DMS53 treated with DMSO at 0.1 percent for 48 hours (cell line): ENCODE measurements around the gene CACNA1S.
A peak's percentile ranks its signal among the peaks of the same experiment; 100 is the strongest.

Source experiments
- DNase-seq: peaks from one replicate; lab custom pipeline; 2025; ENCODE audit not compliant: unreplicated experiment; lab: John Stamatoyannopoulos, UW

CACNA1S gene

DNA sequence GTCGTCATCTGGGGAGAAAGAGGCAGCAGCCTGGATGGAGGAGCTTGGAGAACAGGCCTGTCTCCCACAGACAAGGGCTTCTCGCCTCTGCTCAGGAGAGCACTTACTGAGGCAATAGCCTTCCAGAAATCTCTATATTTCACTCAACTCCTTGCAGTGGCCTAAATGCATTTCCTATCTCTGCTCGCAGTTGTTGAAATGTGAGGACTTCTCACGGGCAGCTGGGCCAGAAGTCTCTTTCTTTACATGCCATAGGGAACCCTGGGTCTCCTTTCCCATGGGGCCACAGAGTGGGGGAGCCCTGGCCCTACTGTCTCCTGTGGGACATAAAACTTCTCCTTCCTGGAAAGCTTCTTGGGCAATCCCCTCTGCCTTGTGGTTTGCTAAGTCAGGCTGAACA, 45.2 kb downstream of the CACNA1S start:
- DNase-seq = no peak

DNA sequence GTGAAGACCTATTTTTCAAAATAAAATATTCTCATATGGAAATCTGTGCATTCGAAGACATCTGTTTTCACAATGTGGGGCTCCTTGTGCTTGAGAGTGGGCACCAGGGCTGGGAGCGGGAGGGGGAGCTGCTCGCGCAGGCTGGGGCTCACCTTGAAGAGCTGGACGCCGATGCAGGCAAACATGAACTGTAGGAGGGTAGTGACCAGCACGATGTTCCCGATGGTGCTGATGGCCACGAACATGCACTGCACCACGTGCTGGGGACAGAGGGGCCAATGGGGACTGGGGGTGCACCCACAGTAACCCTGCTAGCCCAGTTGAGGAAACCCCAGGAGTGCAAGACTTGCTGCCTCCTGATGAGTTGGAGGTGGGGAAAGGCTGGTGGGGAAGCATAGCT, 46.5 kb downstream of the CACNA1S start:
- no peak for DNase-seq

GRCh38 chr1:201064806-201065205, 47.4 kb downstream of the CACNA1S start:
- DNase-seq = no peak

- DNase-seq = no peak
Observed at GRCh38 chr1:201063145-201063544, 49.1 kb downstream of the CACNA1S start.

DNA sequence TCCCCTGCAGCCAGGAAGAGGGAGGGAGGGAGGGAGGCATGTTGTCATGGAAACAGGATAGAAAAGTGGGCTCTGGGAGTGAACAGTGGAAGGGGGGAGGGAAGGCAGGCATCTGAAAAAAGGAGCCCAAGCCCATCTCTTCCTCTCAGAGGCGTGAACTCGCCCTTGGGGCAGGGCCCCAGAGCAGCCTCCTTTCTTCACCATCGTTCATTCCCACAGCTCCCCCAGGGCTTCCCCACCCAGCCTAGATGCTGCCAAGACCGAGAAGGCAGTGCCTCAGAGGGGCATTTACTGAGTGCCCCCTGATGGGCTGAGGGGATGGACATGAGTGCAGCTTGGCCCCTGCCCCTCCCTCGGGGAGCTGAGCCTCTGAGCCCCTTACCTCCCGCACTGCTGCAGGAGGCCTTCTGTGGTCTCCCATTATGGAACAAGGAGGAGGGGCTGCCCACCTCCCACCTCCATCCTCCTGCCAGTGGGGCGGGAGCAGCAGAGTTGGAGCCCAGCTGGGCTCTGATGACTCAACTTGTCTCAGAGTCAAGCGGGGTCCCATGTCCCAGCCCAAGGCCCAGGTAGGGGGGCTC, 49.6 kb downstream of the CACNA1S start:
- DNase-seq = no peak

DNA sequence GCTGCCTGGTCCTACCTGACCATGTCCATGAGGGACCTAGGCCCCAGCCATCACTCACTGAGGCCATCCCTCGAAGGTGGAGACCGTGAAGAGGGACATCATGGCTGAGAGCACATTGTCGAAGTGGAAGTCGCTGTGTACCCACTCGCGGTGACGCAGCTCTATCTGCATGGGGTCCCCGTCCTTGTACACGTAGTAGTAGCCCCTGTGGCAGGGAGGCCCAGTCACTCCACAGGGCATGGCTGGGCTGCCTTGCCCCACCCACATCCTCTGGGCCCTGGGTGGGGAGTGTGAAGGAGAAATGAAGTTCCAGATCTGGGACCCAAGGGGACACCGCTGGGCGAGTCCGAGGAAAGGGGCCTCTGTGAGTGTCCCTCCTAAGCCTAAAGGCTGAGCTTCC, 50.3 kb downstream of the CACNA1S start:
- DNase-seq = no peak

DNA sequence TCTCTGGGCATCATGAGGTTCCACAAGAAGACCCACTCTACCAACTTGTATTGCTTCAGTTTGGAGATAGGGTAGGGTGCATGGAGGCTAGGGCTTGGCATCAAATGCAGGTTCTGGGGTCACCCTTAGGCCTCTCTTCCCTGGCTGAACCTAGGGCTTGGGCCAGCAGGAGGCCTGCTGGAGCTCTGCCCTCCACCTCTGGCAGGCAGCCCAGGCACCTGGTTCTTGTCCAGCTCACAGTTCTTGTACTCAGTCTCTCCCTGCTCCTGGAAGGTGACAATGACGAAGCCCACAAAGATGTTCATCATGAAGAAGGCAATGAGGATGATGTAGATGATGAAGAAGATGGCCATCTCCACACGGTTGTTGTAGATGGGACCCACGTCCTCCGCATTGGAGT, 51.2 kb downstream of the CACNA1S start:
- DNase-seq = no peak

DNA sequence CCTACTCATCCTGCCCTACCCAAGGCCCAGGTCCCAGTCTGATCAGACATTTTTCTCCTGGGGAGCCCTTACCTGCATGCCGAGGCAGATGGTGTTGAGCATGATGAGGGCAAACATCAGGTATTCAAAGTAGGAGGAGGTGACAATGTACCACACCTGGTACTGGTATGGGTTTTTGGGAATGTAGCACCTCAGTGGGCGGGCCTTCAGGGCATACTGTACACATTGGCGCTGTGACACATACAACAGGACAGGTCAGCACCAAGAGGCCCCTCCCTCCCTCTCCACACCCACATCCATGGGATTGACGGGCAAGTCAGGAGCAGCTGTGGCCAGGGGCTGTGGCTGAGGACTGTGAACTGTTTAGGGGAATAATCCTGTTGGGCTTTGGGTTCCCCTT, 51.6 kb downstream of the CACNA1S start:
- no peak for DNase-seq

DNA sequence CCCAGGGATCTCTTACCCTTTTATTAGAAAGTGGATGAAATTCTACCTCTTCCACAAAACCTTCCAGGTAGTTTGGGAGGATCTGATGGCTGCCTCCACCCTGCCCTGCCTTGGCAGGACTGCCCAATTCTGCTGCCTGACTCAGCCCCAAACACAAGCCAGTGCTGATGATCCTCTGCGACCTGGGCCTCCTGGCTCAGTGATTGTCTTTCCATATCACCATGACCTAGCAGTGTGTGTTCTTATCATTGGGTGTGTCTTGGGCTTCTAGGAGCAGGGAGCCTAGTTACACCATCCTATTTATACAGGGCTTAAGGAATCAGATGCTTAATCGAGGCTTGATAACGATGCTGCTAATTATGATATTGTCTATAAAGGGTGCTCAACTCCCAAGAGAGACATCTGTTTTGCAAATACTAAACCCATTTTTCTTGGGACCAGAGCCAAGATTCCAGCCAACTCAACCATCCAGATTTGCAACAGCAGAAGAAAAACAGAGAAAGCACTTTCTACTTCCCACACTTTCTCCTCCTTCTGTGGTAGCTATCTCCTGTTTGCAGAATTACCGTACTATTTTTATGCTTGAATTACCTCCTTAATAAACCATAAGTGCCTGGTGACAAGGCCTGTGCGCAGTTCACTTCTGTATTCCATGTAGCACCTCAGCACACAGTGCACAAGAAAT, 52.2 kb downstream of the CACNA1S start:
- no peak for DNase-seq

- DNase-seq = no peak
Observed at GRCh38 chr1:201059401-201059800, 52.8 kb downstream of the CACNA1S start.

GRCh38 chr1:201054091-201054543, 58.1 kb downstream of the CACNA1S start:
- no peak for DNase-seq

- no peak for DNase-seq
Observed at GRCh38 chr1:201053155-201053860, 58.9 kb downstream of the CACNA1S start.

GRCh38 chr1:201051399-201051798, 60.8 kb downstream of the CACNA1S start:
- no peak for DNase-seq

DNA sequence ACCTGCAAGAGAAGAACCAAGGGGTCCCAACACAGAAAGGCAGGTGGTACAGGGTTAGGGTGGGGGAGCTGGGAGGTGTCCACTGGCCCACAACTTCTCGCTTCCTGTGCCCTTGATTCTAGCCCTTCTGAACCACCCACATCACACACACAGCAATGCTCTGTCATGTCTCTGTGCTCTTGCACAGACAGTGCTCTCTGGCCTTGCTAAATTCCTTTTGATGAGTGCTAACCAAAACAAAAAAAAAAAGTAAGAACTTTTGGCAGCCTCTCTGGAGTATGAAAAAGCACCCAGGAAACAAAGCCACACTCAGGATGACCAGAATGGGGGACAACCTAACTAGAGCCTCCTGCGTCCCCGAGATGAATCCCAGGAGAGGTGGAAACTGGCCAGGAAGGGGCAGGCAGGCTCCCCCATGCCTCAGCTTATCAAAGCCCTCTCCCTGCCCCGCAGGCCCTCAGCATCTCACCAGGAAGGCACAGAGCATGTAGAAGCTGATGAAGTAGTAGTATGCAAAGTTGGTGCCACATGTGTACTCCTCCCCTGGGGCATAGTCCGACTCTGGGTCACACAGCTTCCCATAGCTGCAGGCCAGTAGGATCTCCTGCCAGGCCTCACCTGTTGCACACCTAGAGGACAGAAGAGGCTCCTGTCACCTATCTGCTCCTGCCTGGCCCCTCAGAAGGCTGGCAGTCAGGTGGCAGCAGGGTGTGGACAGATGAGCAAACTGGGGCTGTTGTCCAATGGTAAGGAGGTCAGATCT, 61.5 kb downstream of the CACNA1S start:
- DNase-seq = no peak

DNA sequence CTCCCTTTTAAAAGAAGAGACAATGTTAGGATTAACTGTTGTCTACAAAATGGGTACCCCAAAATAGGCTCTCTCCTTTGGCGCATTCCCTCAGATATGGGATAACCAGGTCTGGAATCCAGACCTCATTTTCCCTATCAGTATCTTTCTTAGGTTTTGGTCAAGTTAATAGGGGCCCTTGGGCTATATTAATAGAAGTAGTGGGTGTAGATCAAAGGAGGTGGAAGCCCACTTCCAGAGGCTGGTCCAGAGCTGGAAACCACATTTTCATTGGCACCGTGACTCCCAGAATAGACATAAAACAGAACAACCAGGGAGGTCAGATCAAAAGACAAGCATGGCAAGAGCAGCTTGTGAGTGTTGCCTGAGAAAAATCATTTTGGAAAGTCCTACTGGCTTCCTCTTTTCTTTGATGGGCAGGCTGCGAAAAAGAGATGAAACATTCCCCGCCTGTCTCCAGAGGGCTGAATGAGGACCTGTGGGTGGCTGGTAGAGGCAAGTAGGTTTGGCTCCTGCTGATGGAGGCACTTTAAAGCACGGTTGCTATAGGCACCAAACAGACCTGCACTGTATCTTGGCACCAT, 62.9 kb downstream of the CACNA1S start:
- no peak for DNase-seq

- no peak for DNase-seq
Observed at GRCh38 chr1:201048521-201048920, 63.7 kb downstream of the CACNA1S start.

DNA sequence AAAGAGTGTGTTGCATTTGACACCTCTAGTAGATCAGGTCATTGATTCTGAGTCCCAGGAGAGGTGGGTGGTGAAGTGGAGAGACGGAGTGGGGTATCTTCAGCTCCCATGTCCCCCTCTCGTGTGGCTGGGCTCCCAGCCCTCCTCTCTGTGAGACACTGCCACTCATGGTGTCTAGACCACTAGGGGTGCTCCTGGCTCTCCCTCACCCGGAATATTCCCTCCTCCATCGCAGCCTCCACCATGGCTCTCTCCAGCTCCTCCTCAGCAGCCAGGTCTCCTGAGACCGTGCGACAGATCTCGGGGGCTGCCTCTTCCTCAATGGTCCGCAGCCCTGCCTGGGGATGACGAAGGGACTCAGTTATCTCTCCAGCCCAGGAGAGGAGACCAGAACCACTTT, 68.1 kb downstream of the CACNA1S start:
- no peak for DNase-seq

- DNase-seq = peak; percentile 36
Observed at GRCh38 chr1:201042779-201043461, 69.3 kb downstream of the CACNA1S start.

- DNase-seq = no peak
Observed at GRCh38 chr1:201041011-201041410, 71.2 kb downstream of the CACNA1S start.

DNA sequence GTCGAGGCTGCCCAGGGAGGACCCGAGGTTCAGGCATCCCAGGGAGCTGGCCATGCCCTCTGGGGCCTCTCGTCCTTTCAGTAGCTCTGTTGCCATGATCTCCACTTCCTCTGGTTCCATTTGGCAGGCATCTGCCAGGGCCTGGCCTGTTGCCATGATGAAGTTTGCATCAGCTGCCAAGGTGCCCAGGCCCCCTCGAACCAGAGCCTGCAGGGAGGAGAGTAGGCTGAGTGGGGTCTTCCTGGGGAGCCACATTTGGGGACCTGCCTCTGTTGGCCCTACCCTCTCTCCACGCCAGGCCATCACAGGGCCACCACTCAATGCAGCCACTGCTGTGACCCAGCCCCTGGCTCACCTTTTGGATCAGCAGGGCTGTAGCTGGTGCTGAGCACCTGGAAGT, 72.3 kb downstream of the CACNA1S start:
- DNase-seq = no peak

DNA sequence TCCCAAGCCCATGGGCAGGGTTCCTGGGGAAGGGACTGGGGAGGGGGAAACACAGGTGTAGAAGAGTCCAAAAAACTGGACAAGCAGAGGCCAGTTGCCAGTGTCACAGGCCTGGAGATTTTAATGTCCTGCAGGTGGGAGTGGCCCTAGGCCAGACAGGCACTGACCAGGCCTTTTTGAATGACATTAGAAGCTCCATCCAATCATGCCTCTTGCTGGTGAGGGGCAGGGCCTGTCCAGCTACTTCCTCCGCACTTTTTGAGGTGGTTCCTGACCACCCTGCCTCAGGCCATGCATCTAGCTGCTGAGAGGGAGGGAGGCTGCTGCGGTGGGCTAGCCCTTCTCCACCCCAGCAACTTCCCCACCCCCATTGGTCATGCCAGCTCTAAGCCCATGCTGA, 72.8 kb downstream of the CACNA1S start:
- no peak for DNase-seq
